PC-9 (cell line): Measurements from ENCODE around the gene XIRP1.

Experiments used
- EZH2 ChIP-seq: fragments of 200-600 bp; sonication (generic); IDR thresholded peaks from 2 replicates; pipeline ENCODE4 v1.8.0; 2017; ENCODE audit warnings: antibody characterized with exemption, low read depth
- TF ChIP-seq, protein P1 (sequence below): fragments of 200-600 bp; sonication (generic); conservative IDR thresholded peaks from 2 replicates; pipeline ENCODE4 v1.6.1; 2017; ENCODE audit warnings: mixed run types, antibody characterized with exemption, mild to moderate bottlenecking, moderate library complexity

DNA sequence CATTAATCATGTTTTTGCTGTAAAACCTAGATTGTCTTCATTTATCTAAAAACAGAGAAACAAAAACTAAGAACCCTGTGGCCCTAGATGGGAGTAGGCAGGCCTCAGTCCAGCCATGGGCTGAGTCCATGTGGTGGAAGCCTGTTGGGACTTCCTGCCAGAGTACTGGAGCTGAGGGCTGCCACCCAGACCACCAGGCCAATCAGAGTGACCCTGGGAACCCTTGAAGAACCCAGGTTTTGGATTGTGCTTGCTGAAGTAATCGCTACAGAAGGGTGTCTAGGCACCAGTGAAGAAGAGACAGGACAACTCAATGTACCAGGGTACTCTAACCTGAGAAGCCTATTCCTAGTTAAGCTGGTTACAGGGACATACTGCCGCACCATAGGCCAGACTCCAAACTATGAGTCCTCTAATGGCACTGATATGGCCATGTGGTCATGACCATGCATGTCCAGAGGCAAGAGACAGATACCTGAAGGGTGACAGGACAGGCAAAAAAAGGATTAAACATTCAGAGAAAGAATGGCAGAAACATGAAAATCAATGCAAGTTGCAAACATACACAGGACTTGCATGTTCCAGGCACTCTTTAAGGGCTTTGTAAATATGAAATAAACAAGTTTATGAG is 51.9 kb downstream of the XIRP1 start:
- TF ChIP-seq, protein P1, sequence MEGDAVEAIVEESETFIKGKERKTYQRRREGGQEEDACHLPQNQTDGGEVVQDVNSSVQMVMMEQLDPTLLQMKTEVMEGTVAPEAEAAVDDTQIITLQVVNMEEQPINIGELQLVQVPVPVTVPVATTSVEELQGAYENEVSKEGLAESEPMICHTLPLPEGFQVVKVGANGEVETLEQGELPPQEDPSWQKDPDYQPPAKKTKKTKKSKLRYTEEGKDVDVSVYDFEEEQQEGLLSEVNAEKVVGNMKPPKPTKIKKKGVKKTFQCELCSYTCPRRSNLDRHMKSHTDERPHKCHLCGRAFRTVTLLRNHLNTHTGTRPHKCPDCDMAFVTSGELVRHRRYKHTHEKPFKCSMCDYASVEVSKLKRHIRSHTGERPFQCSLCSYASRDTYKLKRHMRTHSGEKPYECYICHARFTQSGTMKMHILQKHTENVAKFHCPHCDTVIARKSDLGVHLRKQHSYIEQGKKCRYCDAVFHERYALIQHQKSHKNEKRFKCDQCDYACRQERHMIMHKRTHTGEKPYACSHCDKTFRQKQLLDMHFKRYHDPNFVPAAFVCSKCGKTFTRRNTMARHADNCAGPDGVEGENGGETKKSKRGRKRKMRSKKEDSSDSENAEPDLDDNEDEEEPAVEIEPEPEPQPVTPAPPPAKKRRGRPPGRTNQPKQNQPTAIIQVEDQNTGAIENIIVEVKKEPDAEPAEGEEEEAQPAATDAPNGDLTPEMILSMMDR, result no peak
- no peak for TF ChIP-seq EZH2
